Glomerular endothelial cell (primary cell): ENCODE results near the gene FRMD1. TPM values are rescaled to one million over a fixed set of nuclear protein-coding genes. Genes with fewer than 3 reads are reported as not detected.

Experiments
- DNase-seq: peaks from one replicate; pipeline ENCODE4 v3.0.0-alpha.2; 2011; ENCODE audit warnings: low read depth, low spot score; ENCODE audit errors: extremely low read depth
- total RNA-seq: library from RNA; depleted of rRNA; stranded (reverse); fragments of >200 nt; gene quantifications from 2 replicates; pipeline ENCODE4 v1.2.3, GENCODE V29; 2015

Gene FRMD1
- total RNA-seq, 1 donor from 2014 or later: not detected

DNA sequence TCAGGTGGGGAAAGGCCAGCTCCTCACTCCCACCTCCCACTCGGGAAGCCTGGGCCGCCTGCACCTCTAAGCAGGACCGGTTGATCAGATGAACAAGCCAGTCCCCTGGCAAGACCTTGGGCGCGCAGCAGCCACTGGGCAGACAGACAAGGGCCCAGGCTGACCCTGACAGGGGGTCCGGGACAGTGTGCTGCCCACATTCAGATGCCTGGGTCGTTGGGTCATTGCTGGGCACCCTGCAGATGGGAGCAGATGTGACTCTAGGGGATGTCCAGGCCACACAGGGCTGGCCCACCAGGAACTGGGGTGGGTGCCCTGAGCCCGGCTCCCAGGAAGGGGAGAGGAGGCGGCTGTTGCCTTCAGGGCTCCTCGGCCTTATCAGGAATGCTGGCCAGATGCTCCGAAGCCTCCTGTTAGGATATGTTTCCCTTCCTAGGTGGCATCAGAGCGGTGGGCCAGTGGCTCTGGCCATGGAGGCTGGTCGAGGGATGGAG, 17.3 kb upstream of the FRMD1 start:
- DNase-seq: no peak

DNA sequence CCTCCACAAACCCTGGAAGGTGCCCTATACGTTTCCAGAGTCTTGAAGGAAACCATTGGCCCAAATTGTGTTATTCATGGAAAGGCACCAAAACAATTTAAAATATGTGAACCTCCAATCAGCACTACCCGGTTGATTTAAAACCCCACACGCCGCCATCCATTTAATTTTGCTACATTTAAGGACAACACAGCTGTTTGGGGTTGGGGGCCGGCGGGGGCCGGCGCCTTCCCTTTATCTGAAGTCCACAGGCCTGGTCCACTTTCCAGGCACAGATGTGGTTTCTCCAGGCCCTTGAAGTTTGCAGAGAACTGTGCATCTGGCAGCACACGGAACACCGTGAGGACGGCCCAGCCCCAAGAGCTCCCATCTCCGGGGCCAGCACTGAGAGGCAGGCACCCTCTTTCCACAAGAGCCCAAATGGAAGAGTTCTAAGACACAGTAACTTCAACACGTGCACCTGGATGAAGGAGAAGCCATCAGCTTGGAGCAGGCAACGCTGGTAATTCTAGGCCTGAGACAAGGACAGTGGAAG, 16.8 kb upstream of the FRMD1 start:
- DNase-seq: no peak

DNA sequence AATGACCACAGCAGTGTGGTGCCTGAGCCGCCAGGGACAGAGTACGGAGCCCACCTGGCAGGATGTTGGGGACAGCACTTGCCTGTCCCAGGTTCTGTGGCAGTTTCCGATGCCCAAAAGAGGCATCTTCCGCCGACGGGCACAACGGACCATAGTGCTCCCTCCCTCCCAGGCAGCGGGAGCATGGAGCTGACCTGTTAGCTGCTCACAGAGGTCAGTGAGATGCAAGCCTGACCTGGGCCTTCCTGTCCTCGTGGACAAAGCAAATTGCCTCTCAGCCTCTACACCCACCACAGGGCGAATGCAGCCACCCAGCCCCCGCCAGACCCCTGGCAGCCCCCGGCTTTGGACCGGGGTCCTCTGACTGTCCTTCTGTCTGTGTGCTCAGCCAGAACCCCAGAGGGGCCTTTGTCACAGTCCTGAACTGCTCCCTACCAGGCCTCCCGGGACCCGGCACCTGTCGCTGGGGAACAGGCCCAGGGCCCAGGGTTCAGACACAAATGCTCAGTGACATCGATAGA, 16.2 kb upstream of the FRMD1 start:
- no peak for DNase-seq

DNA sequence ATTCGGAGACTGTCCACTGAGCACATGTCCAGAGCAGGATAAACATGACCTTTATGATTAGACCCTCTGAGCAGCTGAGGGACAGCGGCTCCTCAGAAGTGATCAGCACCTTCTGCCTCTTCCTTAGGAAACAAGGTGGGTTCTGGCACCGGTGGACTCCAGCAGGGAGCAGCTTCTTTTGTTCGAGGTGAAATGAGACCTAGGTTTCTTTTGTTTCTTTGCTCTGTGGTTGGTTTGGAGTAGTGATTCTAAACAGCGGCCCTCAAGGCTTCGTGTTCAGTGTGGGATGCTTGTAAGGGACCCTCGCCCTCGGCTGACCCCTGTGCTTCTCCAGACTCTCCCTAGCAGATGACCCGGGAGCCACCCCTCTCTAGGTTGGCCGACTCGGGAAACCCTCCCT, 14.6 kb upstream of the FRMD1 start:
- no peak for DNase-seq

DNA sequence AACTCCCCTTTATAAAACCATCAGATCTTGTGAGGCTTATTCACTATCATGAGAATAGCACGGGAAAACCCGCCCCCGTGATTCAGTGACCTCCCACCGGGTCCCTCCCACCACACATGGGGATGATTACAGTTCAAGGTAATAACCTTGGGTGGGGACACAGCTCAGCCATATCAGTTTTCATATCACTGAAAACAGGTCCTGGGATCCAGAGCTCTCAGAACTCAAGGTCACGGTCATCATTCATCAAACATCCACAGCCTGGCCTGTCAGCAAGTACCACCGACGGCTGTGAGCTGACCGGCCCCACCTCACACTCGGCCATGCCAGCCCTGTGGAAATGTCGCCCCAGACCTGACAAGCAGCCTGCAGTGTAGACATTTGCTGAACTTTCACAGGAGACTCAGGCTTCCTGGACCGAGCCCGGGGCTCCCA, 14.1 kb upstream of the FRMD1 start:
- DNase-seq: no peak

DNA sequence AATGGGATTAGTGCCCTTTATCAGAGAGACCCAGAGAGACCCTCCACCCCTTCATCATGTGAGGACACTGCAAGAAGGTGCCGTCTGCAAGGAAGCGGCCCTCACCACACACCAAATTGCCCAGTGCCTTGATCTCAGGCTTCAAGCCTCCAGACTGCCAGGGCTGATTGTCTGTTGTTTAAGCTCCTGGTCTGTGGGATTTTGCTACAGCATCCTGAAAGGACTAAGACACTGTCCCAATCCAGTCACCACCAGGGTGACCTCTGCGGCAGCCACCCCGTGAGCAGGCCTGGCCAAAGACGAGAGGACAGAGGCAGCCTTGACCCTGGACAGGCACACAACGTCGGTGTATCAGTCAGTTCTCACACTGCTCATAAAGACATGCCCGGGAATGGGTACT, 13.5 kb upstream of the FRMD1 start:
- no peak for DNase-seq

DNA sequence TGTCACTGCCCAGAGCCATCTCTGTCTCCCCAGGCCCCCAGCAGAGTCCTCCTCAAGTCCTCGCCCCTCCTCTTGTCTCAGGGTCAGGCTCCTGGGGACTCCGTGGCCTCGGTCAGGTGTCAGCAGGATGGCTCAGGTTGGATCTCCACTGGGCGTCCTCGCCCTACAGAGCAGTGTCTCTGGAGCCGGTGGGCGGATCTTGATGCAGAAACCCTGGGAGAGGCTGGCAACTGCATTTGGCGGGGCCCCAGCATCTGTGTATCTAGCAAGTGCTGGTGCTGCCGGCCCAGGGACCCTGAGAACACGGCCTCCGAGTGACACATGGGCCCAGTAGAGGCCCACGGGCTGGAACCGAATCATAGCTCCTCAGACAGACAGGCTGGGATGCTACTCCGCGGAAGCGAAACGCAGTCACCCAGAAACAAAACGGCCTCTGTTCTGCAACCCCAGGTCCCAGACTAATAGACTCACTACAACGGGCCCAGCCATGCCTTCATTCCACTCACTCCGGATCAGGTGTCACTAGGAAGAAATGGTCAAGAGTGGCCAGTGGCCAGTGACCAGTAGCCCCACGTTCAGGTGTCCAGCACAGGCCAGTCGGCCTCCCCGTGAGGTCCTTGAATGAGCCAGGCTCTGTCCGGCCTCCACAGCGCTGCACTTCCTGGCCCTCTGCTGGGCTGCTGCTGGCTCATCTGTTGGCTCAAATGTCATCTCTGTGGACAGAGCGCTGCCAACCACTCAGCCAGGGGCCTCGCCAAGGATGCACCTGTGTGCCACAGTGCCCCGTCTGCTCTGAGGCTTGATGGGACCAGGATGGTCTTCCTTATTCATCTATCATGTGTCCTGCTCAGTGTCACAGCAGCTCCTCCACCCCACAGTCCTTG, 12.6 kb upstream of the FRMD1 start:
- DNase-seq: no peak

DNA sequence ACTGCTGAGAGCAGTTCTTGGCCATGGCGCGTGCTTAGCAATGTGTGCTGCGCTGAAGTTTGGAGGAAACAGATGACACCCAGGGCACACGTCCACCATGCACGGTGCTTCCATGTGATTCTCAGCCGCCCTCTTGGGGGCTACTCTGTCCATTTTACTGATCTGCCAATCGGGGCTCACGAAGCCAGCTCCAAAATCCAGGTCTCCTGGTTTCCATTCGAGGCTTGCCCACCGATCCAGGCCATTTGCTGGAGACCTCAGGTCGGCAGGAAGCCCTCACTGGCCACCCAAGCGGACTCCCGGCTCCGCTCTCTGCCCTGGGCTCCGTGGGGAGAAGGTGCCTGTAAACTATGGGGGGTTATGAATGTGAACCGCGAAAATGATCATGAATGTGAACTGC, 11.7 kb upstream of the FRMD1 start:
- DNase-seq: no peak

DNA sequence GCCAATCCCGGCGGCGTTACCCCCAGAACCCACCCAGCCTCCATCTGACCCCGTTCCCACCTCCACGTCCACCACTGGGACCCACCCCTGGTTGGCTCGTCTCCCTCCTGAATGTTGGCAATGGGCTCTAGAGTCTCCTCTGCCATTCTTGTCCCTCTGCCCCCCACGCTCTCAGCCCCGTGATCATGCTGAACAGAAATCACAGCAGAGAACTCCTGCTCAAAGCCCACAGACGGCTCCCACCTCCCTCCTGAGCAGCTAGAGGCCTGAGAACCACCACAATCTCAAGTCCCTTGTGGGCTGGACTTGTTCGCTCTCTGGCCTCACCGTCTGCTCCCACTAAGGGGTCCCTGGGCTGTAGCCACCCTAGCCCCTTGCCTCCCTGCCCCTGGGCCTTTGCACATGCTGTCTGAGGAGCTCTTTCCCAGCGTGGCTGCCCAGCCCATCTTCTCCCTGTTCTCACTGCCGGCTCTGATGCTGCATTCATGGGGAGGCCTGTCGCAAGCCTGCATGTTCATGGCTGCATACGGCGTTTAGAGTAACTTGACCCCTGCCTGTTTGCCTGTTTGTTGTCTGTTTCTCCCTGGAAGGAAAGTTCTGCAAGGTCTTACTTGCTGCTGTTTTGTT, 11.2 kb upstream of the FRMD1 start:
- no peak for DNase-seq

DNA sequence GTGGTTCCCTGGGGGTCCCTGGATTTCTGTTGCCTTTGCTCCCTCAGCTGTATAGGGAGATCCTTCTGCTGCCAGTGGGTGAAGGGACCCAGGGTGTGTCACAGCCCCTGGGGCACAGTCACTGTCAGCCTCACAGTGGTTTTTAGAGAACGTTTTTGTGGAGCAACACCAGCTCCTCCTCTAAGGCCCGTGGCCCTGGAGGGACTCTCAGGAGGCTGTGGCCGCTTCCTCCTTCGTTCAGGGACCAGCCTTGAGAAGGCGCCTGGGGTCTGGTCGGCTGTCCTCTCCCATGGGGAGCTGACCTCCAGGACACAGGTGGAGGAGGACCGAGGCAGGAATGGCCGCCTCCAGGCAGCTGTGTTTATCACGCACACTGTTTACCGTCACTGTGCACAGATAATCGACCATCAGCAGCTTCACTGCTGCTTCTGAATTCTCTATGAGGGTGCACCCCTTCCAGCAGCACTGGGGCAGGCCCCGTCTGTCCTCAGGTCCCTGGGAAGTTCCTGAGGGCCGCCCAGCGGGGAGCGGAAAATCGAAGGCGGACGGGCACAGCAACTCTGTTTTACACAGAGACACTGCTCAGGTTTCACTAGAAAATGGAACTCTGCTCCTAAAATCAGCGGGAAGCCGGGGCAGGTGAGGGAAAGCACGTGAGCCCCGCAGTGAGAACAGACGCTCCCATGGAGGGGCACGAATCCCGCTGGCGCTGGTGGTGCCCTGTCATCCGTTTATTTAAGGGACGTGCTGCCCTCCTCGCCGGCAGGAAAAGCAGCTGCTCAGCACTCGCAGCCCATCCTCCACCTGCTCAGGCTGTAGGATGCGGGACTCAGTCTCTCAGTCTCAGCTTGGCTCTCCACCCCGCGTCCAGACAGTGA, 10.4 kb upstream of the FRMD1 start:
- DNase-seq: no peak

DNA sequence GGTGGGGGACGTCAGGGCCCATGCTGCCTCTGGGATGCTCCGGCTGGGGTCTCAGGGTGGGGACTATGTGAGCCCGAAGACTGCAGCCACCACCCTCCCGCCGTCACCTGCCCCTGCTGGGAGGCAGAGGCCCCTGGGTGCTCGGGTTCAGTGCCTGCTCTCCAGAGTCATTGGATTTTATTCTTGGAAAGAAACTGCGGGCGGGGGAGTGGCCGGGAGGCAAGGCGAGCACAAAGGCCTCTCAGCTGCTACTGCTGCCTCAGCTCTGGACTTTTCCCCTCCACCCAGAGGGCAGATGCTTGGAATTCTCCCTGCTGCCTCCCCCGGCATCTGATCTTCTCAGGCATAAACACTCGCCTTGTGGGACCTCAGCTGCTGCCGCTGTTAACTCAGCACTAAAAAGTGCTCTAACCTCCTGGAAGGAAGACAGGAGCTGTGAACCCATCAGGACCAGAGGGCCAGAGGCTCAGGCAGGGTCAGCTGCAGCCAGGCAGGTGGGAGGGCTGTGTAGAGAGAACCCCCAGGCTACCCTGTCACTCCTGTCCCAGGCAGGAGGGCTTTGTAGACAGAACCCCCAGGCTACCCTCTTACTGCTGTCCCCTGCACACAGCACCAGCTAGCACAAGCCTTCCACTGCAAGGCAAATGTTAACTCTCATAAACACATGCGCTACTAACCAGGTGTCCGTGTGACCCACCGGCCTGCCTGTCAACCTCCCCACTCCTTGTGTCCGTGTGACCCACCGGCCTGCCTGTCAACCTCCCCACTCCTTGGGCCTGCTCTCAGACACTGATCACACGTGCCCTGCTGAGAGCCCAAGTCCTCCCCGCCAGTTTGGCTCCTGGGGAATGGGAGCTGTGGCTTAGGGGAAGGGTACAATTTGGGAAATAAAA, 9.4 kb upstream of the FRMD1 start:
- no peak for DNase-seq

DNA sequence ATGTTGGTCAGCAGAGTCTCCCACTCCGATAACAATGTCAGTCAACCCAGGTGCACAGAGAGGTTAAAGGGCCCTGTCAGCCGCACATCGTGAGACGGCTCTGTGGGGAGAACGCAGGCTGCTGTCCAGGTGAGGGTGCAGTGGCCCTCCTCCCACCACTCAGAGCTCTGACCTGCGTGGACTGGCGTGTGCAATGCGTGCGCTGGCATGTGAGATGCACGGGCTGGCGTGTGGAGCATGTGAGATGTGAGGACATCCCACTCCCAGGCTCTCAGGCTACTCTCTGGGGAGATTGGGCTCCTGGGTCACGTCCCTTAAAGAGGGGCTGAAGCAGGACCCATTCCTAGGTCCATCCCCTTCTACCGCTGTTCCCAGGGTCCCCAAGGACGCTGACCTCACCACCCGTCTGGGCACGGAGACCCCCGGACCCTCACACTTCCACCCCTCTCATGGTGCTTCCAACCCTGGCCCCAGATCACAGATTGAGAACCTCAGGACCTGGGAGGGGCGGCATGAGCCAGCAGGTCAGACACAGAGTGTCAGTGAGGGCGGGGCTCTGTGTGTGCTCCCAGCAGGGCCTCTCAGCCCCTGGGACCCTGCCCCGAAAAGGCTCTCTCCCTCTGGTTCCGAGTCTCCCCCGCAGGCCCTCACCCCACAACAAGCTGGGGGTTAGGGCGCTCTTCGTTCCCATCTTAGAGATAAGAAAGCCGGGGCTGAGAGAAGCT, 8.6 kb upstream of the FRMD1 start:
- DNase-seq: no peak

DNA sequence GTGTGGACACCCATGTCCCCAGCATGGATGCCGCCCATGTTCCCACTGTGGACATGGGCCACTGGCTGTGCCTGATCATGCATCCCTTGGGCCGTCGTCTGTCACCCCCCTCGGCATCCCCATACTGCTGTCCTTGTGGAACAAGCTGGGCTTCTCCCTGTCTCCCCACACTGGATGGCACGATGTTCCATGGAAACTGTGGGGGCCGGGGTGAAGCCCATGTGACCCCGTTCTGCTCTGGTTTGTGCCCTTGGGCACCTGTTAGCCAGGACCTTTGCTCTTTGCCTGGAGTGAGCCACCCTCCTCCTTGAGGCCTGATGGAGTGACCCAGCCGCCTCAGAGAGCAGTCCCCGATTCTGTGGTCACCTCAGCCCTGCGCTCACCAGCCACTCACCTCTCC, 7.6 kb upstream of the FRMD1 start:
- no peak for DNase-seq

DNA sequence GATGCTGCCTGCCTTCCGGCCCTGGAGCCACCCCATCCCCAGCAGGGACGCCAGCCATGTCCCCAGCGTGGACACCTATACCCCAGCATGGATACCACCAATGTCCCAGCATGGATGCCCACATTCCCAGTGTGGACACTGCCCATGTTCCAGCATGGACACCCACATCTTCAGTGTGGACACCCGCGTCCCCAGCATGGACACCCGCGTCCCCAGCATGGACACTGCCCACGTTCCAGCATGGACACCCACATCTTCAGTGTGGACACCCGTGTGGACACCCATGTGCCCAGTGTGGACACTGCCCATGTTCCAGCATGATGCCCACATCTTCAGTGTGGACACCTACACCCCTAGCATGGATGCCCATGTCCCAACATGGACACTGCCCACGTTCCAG, 7.1 kb upstream of the FRMD1 start:
- DNase-seq: no peak

DNA sequence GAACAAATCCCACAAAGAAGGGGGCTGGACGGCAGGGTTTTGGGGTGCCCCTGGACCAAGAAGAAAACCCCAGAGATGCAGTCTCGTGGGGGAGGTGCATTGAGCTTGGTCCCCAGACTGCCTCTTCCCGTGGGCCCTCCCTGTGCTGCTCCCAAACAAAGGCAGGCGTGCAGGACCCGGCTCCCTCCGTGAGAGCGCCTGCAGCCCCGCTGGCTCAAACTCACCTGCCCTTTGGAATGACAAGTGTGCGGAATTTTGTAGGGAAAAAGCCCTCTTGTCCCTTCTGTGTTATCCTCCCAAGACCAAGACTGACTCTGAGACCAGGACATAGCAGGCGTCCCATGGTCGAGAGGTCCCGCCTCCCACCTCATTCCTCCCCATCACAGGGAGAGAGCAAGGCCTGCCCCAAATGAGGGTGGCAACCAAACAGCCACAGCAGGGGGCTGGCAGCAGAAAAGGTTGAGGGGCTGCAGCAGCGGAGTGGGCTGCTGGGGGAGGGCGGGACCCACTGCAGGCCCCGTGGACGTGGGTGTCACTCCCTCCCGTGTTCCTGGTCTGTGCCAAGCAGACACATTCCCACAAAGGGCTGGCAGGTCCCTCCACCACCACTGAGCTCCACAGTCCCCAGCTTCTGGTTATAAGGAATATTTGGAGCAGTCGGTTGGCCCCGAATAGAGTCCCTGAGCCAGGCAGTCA, 5.6 kb upstream of the FRMD1 start:
- DNase-seq: no peak

DNA sequence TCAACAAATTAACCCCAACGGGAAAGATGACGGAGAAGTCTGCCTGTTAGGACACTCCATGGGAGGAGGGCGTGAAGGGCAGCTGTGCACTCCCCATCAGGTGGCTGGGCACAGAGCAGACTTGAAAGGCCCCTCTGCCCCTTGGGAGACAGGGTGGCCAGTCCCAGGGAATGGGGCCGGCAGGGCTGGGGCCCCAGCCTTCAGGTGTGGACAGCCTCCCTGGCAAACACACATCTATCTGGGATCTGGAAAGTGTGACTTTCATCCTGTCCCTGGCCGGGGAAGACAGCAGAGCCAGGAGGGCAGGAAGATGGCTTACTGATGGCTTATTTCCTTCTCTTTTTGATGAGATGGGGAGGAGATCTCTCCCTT, 4.5 kb upstream of the FRMD1 start:
- DNase-seq: no peak

DNA sequence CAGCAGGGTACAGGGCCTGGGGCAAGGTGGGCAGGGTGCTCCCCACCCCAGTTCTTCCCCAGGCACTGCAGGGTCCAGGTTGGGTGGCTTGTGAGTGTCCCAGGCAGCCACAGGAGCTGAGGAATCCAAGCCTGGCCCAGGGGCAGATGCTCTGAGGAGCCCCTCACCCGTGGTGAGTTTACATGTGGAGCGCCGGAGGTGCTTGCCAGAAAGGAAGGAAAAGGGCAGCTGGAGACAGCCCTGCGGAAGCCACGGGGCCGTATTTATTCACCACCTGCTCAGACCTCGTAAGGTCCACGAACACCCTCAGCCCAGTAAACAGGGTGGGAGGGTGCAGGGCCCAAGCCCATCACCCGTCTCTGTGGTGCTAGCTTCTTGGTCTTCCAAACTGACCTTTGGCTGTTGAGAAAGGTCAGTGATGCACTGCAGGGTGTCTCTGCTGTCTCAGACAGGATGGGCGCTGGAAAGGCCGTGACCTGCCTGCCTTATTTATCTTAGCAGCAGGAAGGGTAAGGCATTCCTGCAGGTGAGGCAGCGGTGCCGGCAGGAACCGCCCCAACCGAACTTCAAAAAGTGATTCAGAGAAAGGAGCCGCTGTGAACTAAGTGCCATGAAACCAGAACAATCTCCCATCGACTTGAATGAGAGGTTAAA, 4.0 kb upstream of the FRMD1 start:
- DNase-seq: no peak
